Neural cell (in vitro differentiated cells): ENCODE data around the gene BFSP2. TPM values are rescaled to one million over a fixed set of nuclear protein-coding genes. Genes with fewer than 3 reads are reported as not detected.

Experiments
- H2AFZ ChIP-seq: fragments of 200-600, 300-800 bp; sonication (generic), shearing (Covaris generic); 2 replicates; pipeline ENCODE4 v1.6.0; 2014; ENCODE audit warnings: low read depth, mild to moderate bottlenecking, antibody characterized with exemption, low read length, moderate library complexity
- H3F3A ChIP-seq: fragments of 200-600 bp; shearing (Covaris generic); 2 replicates; pipeline ENCODE4 v1.6.1; 2016; ENCODE audit warnings: mild to moderate bottlenecking, moderate library complexity, mixed read lengths, antibody characterized with exemption, low read length; ENCODE audit not compliant: insufficient read depth, poor library complexity, severe bottlenecking
- H3K27ac ChIP-seq: fragments of 200-600, 300-800 bp; sonication (generic), shearing (Covaris generic); 2 replicates; pipeline ENCODE4 v1.5.1; 2014; ENCODE audit warnings: mild to moderate bottlenecking, low read length, moderate library complexity
- H3K27me3 ChIP-seq: fragments of 300-800, 200-600 bp; sonication (generic), shearing (Covaris generic); 2 replicates; pipeline ENCODE4 v1.6.0; 2014; ENCODE audit warnings: mild to moderate bottlenecking, low read depth, low read length, moderate library complexity; ENCODE audit not compliant: insufficient read depth
- H3K36me3 ChIP-seq: fragments of 300-800, 200-600 bp; sonication (generic), shearing (Covaris generic); 2 replicates; pipeline ENCODE4 v1.5.1; 2014; ENCODE audit warnings: mild to moderate bottlenecking, antibody characterized with exemption, low read length, moderate library complexity; ENCODE audit not compliant: insufficient read depth
- H3K4me2 ChIP-seq: fragments of 300-800, 200-600 bp; sonication (generic), shearing (Covaris generic); 2 replicates; pipeline ENCODE4 v1.6.0; 2014; ENCODE audit warnings: mild to moderate bottlenecking, low read length
- H3K4me3 ChIP-seq: fragments of 300-800, 200-600 bp; sonication (generic), shearing (Covaris generic); 2 replicates; pipeline ENCODE4 v1.5.1; 2014; ENCODE audit warnings: mild to moderate bottlenecking, low read length, moderate library complexity
- H3K79me2 ChIP-seq: fragments of 200-600 bp; shearing (Covaris generic); replicated peaks from 2 replicates; pipeline ENCODE4 v1.6.0; 2014; ENCODE audit warnings: mild to moderate bottlenecking, low read length, moderate library complexity; ENCODE audit not compliant: insufficient read depth
- H3K9ac ChIP-seq: fragments of 300-800, 200-600 bp; sonication (generic), shearing (Covaris generic); 2 replicates; pipeline ENCODE4 v1.6.1; 2016; ENCODE audit warnings: mild to moderate bottlenecking, low read length, mixed read lengths
- H3K9me2 ChIP-seq: fragments of 200-600 bp; shearing (Covaris generic); 2 replicates; pipeline ENCODE4 v1.6.1; 2016; ENCODE audit warnings: mild to moderate bottlenecking, low read length, mixed read lengths; ENCODE audit not compliant: insufficient read depth
- H3K9me3 ChIP-seq: fragments of 200-600, 300-800 bp; sonication (generic), shearing (Covaris generic); 2 replicates; pipeline ENCODE4 v1.6.1; 2016; ENCODE audit warnings: mild to moderate bottlenecking, mixed run types, low read length, moderate library complexity, mixed read lengths
- H4K20me1 ChIP-seq: fragments of 200-600 bp; shearing (Covaris generic); 2 replicates; pipeline ENCODE4 v1.6.1; 2016; ENCODE audit warnings: mild to moderate bottlenecking, mixed run types; ENCODE audit not compliant: insufficient read depth
- CTCF ChIP-seq: fragments of 450-650 bp; IDR thresholded peaks from 2 replicates; pipeline ENCODE4 v1.5.1; 2014; ENCODE audit warnings: antibody characterized with exemption, mild to moderate bottlenecking, moderate library complexity; ENCODE audit not compliant: poor library complexity, severe bottlenecking
- EP300 ChIP-seq: fragments of 450-650 bp; conservative IDR thresholded peaks from 2 replicates; pipeline ENCODE4 v1.6.1; 2014; ENCODE audit warnings: antibody characterized with exemption, mild to moderate bottlenecking, moderate library complexity; ENCODE audit not compliant: poor library complexity, severe bottlenecking
- EZH2 ChIP-seq: fragments of 200-600, 300-800 bp; shearing (Covaris generic), sonication (generic); IDR thresholded peaks from 2 replicates; pipeline ENCODE4 v1.6.1; 2014; ENCODE audit warnings: antibody characterized with exemption, low read length, borderline replicate concordance, mild to moderate bottlenecking; ENCODE audit not compliant: insufficient read depth, poor library complexity, severe bottlenecking
- MXI1 ChIP-seq: fragments of 450-650 bp; conservative IDR thresholded peaks from 2 replicates; pipeline ENCODE4 v1.6.1; 2014; ENCODE audit warnings: antibody characterized with exemption, mild to moderate bottlenecking; ENCODE audit not compliant: poor library complexity, severe bottlenecking
- POLR2AphosphoS5 ChIP-seq: IDR thresholded peaks from 2 replicates; pipeline ENCODE4 v1.6.1; 2012
- RAD21 ChIP-seq: fragments of 450-650 bp; conservative IDR thresholded peaks from 2 replicates; pipeline ENCODE4 v1.6.1; 2014; ENCODE audit warnings: antibody characterized with exemption, mild to moderate bottlenecking, moderate library complexity
- REST ChIP-seq: IDR thresholded peaks from 2 replicates; pipeline ENCODE4 v1.6.1; 2012; ENCODE audit warnings: borderline replicate concordance
- SMC3 ChIP-seq: fragments of 450-650 bp; conservative IDR thresholded peaks from 2 replicates; pipeline ENCODE4 v1.6.1; 2014; ENCODE audit warnings: antibody characterized with exemption, mild to moderate bottlenecking, moderate library complexity; ENCODE audit not compliant: poor library complexity
- TAF1 ChIP-seq: IDR thresholded peaks from 2 replicates; pipeline ENCODE4 v1.6.1; 2012; ENCODE audit warnings: low read depth
- polyA plus RNA-seq: library from polyadenylated mRNA; depleted of rRNA; stranded (reverse); fragments of >200 nt; gene quantifications from 2 replicates; pipeline ENCODE4 v1.2.3, GENCODE V29; 2014

BFSP2 gene
- polyA plus RNA-seq, 1 donor from 2014 or later = not detected

- TF ChIP-seq CTCF (no peak), EZH2 (no peak), RAD21 (no peak), POLR2AphosphoS5 (no peak), SMC3 (no peak)
- Histone ChIP-seq H3K9ac (no peak overlapping the region), H3K36me3 (no peaks in the 10 kb centered on the region), H2AFZ (no peak overlapping the region), H3K79me2 (no peaks in the 10 kb centered on the region), H3F3A (no peaks in the 10 kb centered on the region), H3K4me3 (no peak overlapping the region), H3K9me3 (no peaks in the 10 kb centered on the region), H3K9me2 (no peaks in the 10 kb centered on the region), H3K27ac (no peak overlapping the region), H3K4me2 (no peak overlapping the region), H4K20me1 (no peaks in the 10 kb centered on the region), H3K27me3 (no peaks in the 10 kb centered on the region)
Measured at GRCh38 chr3:133393691-133394474, 6.0 kb upstream of the BFSP2 start.

- H3K36me3 ChIP-seq = no peaks in the 10 kb centered on the region
- no peak for TF ChIP-seq POLR2AphosphoS5
- TF ChIP-seq TAF1 = no peak
- no peak for TF ChIP-seq EZH2
- TF ChIP-seq CTCF = no peak
- TF ChIP-seq MXI1 = no peak
- no peak for TF ChIP-seq SMC3
- TF ChIP-seq EP300 = no peak
- TF ChIP-seq REST = no peak
- no peak for TF ChIP-seq RAD21
Measured at GRCh38 chr3:133394561-133395311, 5.1 kb upstream of the BFSP2 start.

More at GRCh38 chr3:133394561-133395311, 5.1 kb upstream of the BFSP2 start:
- no peaks in the 10 kb centered on the region for H3K9me3 ChIP-seq
- H3F3A ChIP-seq = no peaks in the 10 kb centered on the region
- no peaks in the 10 kb centered on the region for H3K27me3 ChIP-seq
- H3K4me2 ChIP-seq = no peak overlapping the region
- no peaks in the 10 kb centered on the region for H3K79me2 ChIP-seq
- no peaks in the 10 kb centered on the region for H4K20me1 ChIP-seq
- no peak overlapping the region for H2AFZ ChIP-seq
- no peak overlapping the region for H3K9ac ChIP-seq
- no peaks in the 10 kb centered on the region for H3K9me2 ChIP-seq
- H3K4me3 ChIP-seq = no peak overlapping the region
- no peak overlapping the region for H3K27ac ChIP-seq
